Stimulated activated CD4-positive, alpha-beta T cell treated with anti-CD3 and anti-CD28 coated beads, Interleukin-4, amount 100 ng/mL, for 24 hours (primary cell): ENCODE data around the gene HSPA6.
"Not testable (repeated sequence)": the region's sequence is repeated elsewhere in the genome, so short reads cannot be mapped to it uniquely, and the experiment has no call there.

ENCODE experiments used
- DNase-seq: peaks from one replicate; pipeline ENCODE4 v3.0.0-alpha.2; 2020

HSPA6 gene

GRCh38 chr1:161538925-161539479 lies 14.7 kb downstream of the HSPA6 start:
- not testable (repeated sequence) for DNase-seq

- DNase-seq = peak; percentile 95
These were observed 15.6 kb downstream of the HSPA6 start for GRCh38 chr1:161539731-161540569.

GRCh38 chr1:161540570-161540960 lies 16.2 kb downstream of the HSPA6 start:
- not testable (repeated sequence) for DNase-seq

GRCh38 chr1:161542091-161542559 lies 17.8 kb downstream of the HSPA6 start:
- peak; percentile 65 for DNase-seq

GRCh38 chr1:161543125-161543524 lies 18.8 kb downstream of the HSPA6 start:
- DNase-seq = not testable (repeated sequence)

GRCh38 chr1:161545005-161545731 lies 20.8 kb downstream of the HSPA6 start:
- DNase-seq = not testable (repeated sequence)

- DNase-seq = not testable (repeated sequence)
These were observed 23.8 kb downstream of the HSPA6 start for GRCh38 chr1:161547995-161548741.

GRCh38 chr1:161548749-161549406 lies 24.5 kb downstream of the HSPA6 start:
- DNase-seq = not testable (repeated sequence)

GRCh38 chr1:161549652-161550051 lies 25.3 kb downstream of the HSPA6 start, which contains the start of gene FCGR3A:
Gene FCGR3A, minus strand, starts transcription at chr1:161549818. Its CDS starts 82 bp downstream, at chr1:161549736.
- DNase-seq = no peak

GRCh38 chr1:161550942-161551341 lies 26.6 kb downstream of the HSPA6 start:
- DNase-seq = not testable (repeated sequence)

- not testable (repeated sequence) for DNase-seq
These were observed 29.3 kb downstream of the HSPA6 start for GRCh38 chr1:161553631-161554030.

- DNase-seq = not testable (repeated sequence)
These were observed 30.0 kb downstream of the HSPA6 start for GRCh38 chr1:161554340-161554739.

- not testable (repeated sequence) for DNase-seq
These were observed 30.6 kb downstream of the HSPA6 start for GRCh38 chr1:161554815-161555417.

GRCh38 chr1:161556143-161556542 lies 31.8 kb downstream of the HSPA6 start:
- DNase-seq = not testable (repeated sequence)

- DNase-seq = not testable (repeated sequence)
These were observed 32.6 kb downstream of the HSPA6 start for GRCh38 chr1:161556990-161557389.

GRCh38 chr1:161557506-161558450 lies 33.4 kb downstream of the HSPA6 start:
- not testable (repeated sequence) for DNase-seq

GRCh38 chr1:161560960-161561715 lies 36.8 kb downstream of the HSPA6 start:
- DNase-seq = not testable (repeated sequence)

GRCh38 chr1:161562441-161562840 lies 38.1 kb downstream of the HSPA6 start:
- DNase-seq = not testable (repeated sequence)

- not testable (repeated sequence) for DNase-seq
These were observed 39.2 kb downstream of the HSPA6 start for GRCh38 chr1:161563522-161563921.

GRCh38 chr1:161566602-161566960 lies 42.2 kb downstream of the HSPA6 start:
- not testable (repeated sequence) for DNase-seq
